HepG2 (cell line): Measurements from ENCODE around the gene MATN1. TPM values are rescaled to one million over a fixed set of nuclear protein-coding genes. Genes with fewer than 3 reads are reported as not detected.

Source experiments
- ATAC-seq: fragments of 200-7000 bp; cut with Tn5 transposase; 3 replicates; pipeline ENCODE4 v1.9.1; 2020; ENCODE audit warnings: mild to moderate bottlenecking, moderate library complexity
- BruUV-seq: library from RNA; stranded (reverse); fragments of 400-500 nt; replicated peaks from 2 replicates; lab custom pipeline; 2021; lab: Mats Ljungman, UMichigan
- CTCF ChIA-PET: fragments of 300-600 bp; formaldehyde crosslinking; extraction: SDS; loops from one replicate; lab custom pipeline; 2021; ENCODE audit warnings: low total read pairs, inconsistent platforms, low intra/inter-chr PET ratio; lab: Yijun Ruan, JAX
- POLR2A ChIA-PET: fragments of 350-600 bp; sonication (Branson Sonifier 250); formaldehyde crosslinking; loops from one replicate; lab custom pipeline; 2020; ENCODE audit warnings: antibody characterized with exemption, inconsistent platforms; lab: Yijun Ruan, JAX
- DNase-seq: peaks from one replicate; pipeline ENCODE4 v3.0.0-alpha.2; 2015; ENCODE audit warnings: low spot score
- FAIRE-seq: peaks from 3 replicates; lab custom pipeline; 2011; peaks lifted over from hg19 to GRCh38; lab: Jason Lieb, UNC
- H2AFZ ChIP-seq: one replicate; pipeline ENCODE4 v1.6.1; 2011; ENCODE audit warnings: low read length, inconsistent platforms
- H3K27ac ChIP-seq: fragments of 300-600 bp; 3 replicates; pipeline ENCODE4 v1.8.0; 2011; ENCODE audit warnings: mixed run types, mild to moderate bottlenecking, mixed read lengths, low read length, inconsistent platforms; ENCODE audit not compliant: insufficient read depth; ENCODE audit errors: extremely low read length
- H3K27me3 ChIP-seq, 2 experiments: fragments of 200-600 bp in 1 of 2; 2 replicates in 1 of 2; 3 replicates in 1 of 2; pipeline versions ENCODE4 v1.6.0 to v1.8.0; 2011; ENCODE audit warnings: low read length in 2 of 2, mild to moderate bottlenecking in 2 of 2, moderate library complexity in 2 of 2, inconsistent platforms in 1 of 2; ENCODE audit not compliant: insufficient read depth in 2 of 2, control insufficient read depth in 1 of 2
- H3K36me3 ChIP-seq, 2 experiments: fragments of 200-600 bp in 1 of 2; replicated peaks in 1 of 2; 2 replicates in 1 of 2; 3 replicates in 1 of 2; pipeline versions ENCODE4 v1.5.1 to v1.8.0; 2011; ENCODE audit warnings: low read length in 2 of 2, inconsistent platforms in 1 of 2; ENCODE audit not compliant: insufficient read depth in 2 of 2, control insufficient read depth in 1 of 2
- H3K4me1 ChIP-seq: 2 replicates; pipeline ENCODE4 v1.5.1; 2012; ENCODE audit warnings: low read length, inconsistent platforms; ENCODE audit not compliant: insufficient read depth
- H3K4me2 ChIP-seq: 2 replicates; pipeline ENCODE4 v1.6.0; 2011; ENCODE audit warnings: low read depth, low read length, inconsistent platforms
- H3K4me3 ChIP-seq, 3 experiments: fragments of 200-600 bp in 1 of 3; sonication (generic), shearing (Covaris generic) in 1 of 3; replicated peaks in 1 of 3; 2 replicates each; pipeline ENCODE4 v1.5.1; 2011 to 2016; ENCODE audit warnings: low read length in 3 of 3, inconsistent platforms in 2 of 3, low read depth in 2 of 3, mild to moderate bottlenecking in 2 of 3, control low read depth in 1 of 3, mixed read lengths in 1 of 3; ENCODE audit not compliant: insufficient read depth in 1 of 3
- H3K79me2 ChIP-seq: one replicate; pipeline ENCODE4 v1.6.1; 2011; ENCODE audit warnings: low read length, inconsistent platforms; ENCODE audit not compliant: insufficient read depth
- H3K9ac ChIP-seq: 2 replicates; pipeline ENCODE4 v1.6.0; 2011; ENCODE audit warnings: mild to moderate bottlenecking, low read depth, low read length, inconsistent platforms; ENCODE audit not compliant: insufficient read depth
- H3K9me3 ChIP-seq: 2 replicates; pipeline ENCODE4 v1.5.1; 2012; ENCODE audit warnings: mild to moderate bottlenecking, low read length
- H4K20me1 ChIP-seq: 2 replicates; pipeline ENCODE4 v1.6.0; 2011; ENCODE audit warnings: inconsistent platforms, mild to moderate bottlenecking, low read length, moderate library complexity; ENCODE audit not compliant: insufficient read depth
- ARID2 ChIP-seq: sonication (generic); formaldehyde crosslinking; IDR thresholded peaks from 2 replicates; pipeline ENCODE4 v1.8.1; 2022; ENCODE audit warnings: mild to moderate bottlenecking, missing genetic modification reagents, borderline replicate concordance
- BCL6 ChIP-seq: IDR thresholded peaks from 2 replicates; pipeline ENCODE4 v1.6.1; 2016; ENCODE audit warnings: missing genetic modification reagents, missing compliant biosample characterization
- EP300 ChIP-seq, 3 experiments: sonication (generic) in 1 of 3; formaldehyde crosslinking in 1 of 3; IDR thresholded peaks; 2 replicates each; pipeline versions ENCODE4 v1.5.1 to v1.6.1; 2011 to 2020; ENCODE audit warnings: low read depth in 2 of 3, low read length in 2 of 3, borderline replicate concordance in 1 of 3, improper control_type of control experiment in 1 of 3, mild to moderate bottlenecking in 1 of 3, missing genetic modification reagents in 1 of 3, moderate library complexity in 1 of 3
- KDM1A ChIP-seq: IDR thresholded peaks from 2 replicates; pipeline ENCODE4 v1.6.1; 2016; ENCODE audit warnings: missing compliant biosample characterization
- KDM4B ChIP-seq: sonication (generic); formaldehyde crosslinking; IDR thresholded peaks from 2 replicates; pipeline ENCODE4 v1.4.0; 2020; ENCODE audit warnings: missing genetic modification reagents
- MAX ChIP-seq: IDR thresholded peaks from 2 replicates; pipeline ENCODE4 v1.6.1; 2012; ENCODE audit warnings: inconsistent platforms
- MBD4 ChIP-seq: IDR thresholded peaks from 2 replicates; pipeline ENCODE4 v1.6.1; 2012; ENCODE audit warnings: low read length, inconsistent platforms, borderline replicate concordance
- PAWR ChIP-seq: sonication (generic); formaldehyde crosslinking; IDR thresholded peaks from 2 replicates; pipeline ENCODE4 v1.4.0; 2020; ENCODE audit warnings: missing genetic modification reagents, mild to moderate bottlenecking, borderline replicate concordance
- PITX1 ChIP-seq: sonication (generic); formaldehyde crosslinking; IDR thresholded peaks from 2 replicates; pipeline ENCODE4 v1.5.1; 2020; ENCODE audit warnings: mild to moderate bottlenecking, missing genetic modification reagents
- RBM39 ChIP-seq: fragments of 200-400 bp; formaldehyde crosslinking; IDR thresholded peaks from one replicate; pipeline ENCODE4 v1.6.1; 2018; ENCODE audit warnings: antibody characterized with exemption, mild to moderate bottlenecking, low read depth, low read length; ENCODE audit not compliant: poor library complexity, severe bottlenecking
- SIX1 ChIP-seq: sonication (generic); formaldehyde crosslinking; IDR thresholded peaks from 2 replicates; pipeline ENCODE4 v1.4.0; 2020; ENCODE audit warnings: missing genetic modification reagents, borderline replicate concordance
- SUZ12 ChIP-seq: fragments of 150-350 bp; IDR thresholded peaks from 2 replicates; pipeline ENCODE4 v1.6.1; 2014; ENCODE audit warnings: low read depth, low read length
- TAF1 ChIP-seq: sonication (generic); formaldehyde crosslinking; IDR thresholded peaks from 2 replicates; pipeline ENCODE4 v1.4.0; 2020; ENCODE audit warnings: missing genetic modification reagents
- ZEB1 ChIP-seq: IDR thresholded peaks from 2 replicates; pipeline ENCODE4 v1.6.1; 2012; ENCODE audit warnings: mild to moderate bottlenecking, low read depth, inconsistent platforms; ENCODE audit not compliant: insufficient replicate concordance
- ZNF263 ChIP-seq: sonication (generic); formaldehyde crosslinking; IDR thresholded peaks from 2 replicates; pipeline ENCODE4 v1.4.0; 2020; ENCODE audit warnings: missing genetic modification reagents
- ZNF879 ChIP-seq: sonication (generic); formaldehyde crosslinking; IDR thresholded peaks from 2 replicates; pipeline ENCODE4 v1.8.1; 2023; ENCODE audit warnings: missing genetic modification reagents
- WGBS: methylation state at CpG from one replicate; pipeline ENCODE4 v1.1.6; 2017; ENCODE audit warnings: low lambda C conversion rate; 5-methylcytosine and 5-hydroxymethylcytosine counted together
- in situ Hi-C: cut with HindIII; loops from 2 replicates; pipeline ENCODE4 v1.10.0; 2017; ENCODE audit warnings: low pct_unique_long_range_greater_than_20kb; ENCODE audit not compliant: extremely low pct_ligation_motif_present
- intact Hi-C: fragments of 100-400 bp; cut with micrococcal nuclease; formaldehyde crosslinking; loops from one replicate; pipeline ENCODE4 v1.10.0; 2022; ENCODE audit not compliant: unreplicated experiment
- polyA plus RNA-seq, 8 experiments: library from polyadenylated mRNA; depleted of rRNA in 3 of 8; stranded (reverse) in 7 of 8; unstranded in 1 of 8; fragments of >200 nt; fragmentation: Illumina TruSeq in 4 of 8; extraction: Trizol in 4 of 8; gene quantifications; 2 replicates each; pipeline versions ENCODE4 v1.2.1 to v1.2.3, GENCODE V29; 2011 to 2016; ENCODE audit warnings: low read depth in 4 of 8, missing spikeins in 1 of 8, mixed read lengths in 1 of 8; ENCODE audit not compliant: insufficient read depth in 1 of 8
- total RNA-seq, 5 experiments: library from RNA; depleted of rRNA; stranded (reverse); fragments of >200 nt; fragmentation: Illumina TruSeq; extraction: Trizol; gene quantifications; 2 replicates each; pipeline ENCODE4 v1.2.3, GENCODE V29; 2016; ENCODE audit warnings: low read depth in 1 of 5
- TF ChIP-seq, protein P1 (sequence below): sonication (generic); formaldehyde crosslinking; IDR thresholded peaks from 2 replicates; pipeline ENCODE4 v1.9.0; 2021; ENCODE audit warnings: mild to moderate bottlenecking, missing genetic modification reagents

Gene MATN1
- total and polyA plus RNA-seq, 2 of the 13 experiments (the other 11 are each of a cell fraction or from before 2014, with no cell fraction given) = 0.04 to 0.05 TPM

DNA sequence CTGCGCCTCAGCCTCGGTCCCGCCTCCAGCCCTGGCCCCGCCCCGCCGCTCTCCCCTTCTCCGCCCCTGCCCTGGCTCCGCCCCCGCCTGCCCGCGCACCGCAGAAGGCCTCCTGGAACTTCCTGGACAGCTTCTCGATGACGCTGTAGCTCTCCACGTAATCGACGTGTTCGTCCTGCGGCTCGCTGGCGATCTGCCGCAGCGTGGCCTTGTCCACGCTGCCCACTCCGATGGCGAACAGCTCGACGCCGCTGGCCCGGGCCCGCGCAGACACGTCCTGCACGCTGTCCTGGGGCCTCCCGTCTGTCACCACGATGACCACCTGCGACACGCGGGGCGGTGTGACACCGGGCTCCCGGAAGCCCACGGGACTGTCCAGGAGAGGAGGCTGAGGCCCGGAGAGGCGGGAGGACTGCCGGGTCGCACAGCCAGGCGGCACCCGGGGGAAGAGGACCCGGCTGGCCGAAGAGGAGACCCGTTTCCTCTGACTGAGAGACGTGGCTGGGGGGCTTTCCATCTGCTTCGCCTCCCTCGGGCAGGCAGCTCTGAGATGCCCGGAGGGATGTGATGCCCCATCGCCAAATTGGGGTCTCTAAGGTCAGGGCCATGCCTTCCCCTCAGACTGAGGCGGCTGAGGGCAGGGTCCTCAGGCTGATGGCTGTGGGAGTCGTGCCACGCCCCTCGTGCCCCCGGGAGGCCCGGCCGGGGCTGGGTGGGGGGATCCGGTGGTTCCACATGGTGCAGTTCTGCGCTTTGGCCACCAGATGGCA, 4.6 kb downstream of the MATN1 start:
- Histone ChIP-seq H3K9me3 (peaks cover 11% of the 10 kb centered on the region), H3K79me2 (no peaks in the 10 kb centered on the region), H3K27ac (peak overlapping the region; percentile 60), H3K27me3 (no peaks in the 10 kb centered on the region), H3K4me2 (peak overlapping the region; percentile 82), H2AFZ (no peak overlapping the region), H3K36me3 (no peaks in the 10 kb centered on the region), H3K4me3 (peak overlapping the region; percentile 23 to 74 (median 55); a peak in 5 of 6 replicates), H4K20me1 (no peaks in the 10 kb centered on the region; the same call in 1 of the 2 replicates), H3K9ac (peak overlapping the region; percentile 66), H3K4me1 (peaks cover 11% of the 10 kb centered on the region)
- DNase-seq = peak; percentile 84
- ChIA-PET POLR2A (interaction anchor here (0.9 to 2.1 kb wide), 10 partner anchors 22 to 1537 kb away, joined by 3 to 21 read pairs (median 4); partner anchors contain the start of gene SRSF4), CTCF (interaction anchor here (1.5 to 5.3 kb wide), 4 partner anchors 10 to 193 kb away, joined by 3 to 73 read pairs (median 17); no protein-coding TSS in a partner anchor)
- in situ Hi-C loops = loop anchor here (5.0 to 10.0 kb wide), 3 partner anchors 58 to 1474 kb away; no protein-coding TSS in a partner anchor
- intact Hi-C loops = loop anchor here (1.0 to 2.0 kb wide), 2 partner anchors 60 to 192 kb away; no protein-coding TSS in a partner anchor
- 5% methylated on average over 22 of the region's 66 CpGs for WGBS
- ATAC-seq = peak; percentile 79
- no peak for FAIRE-seq
- BruUV-seq = no TSS peak
- TF ChIP-seq PAWR (CRISPR knock-in tag) = no peak
- TF ChIP-seq SIX1 = no peak
- peak; percentile 68; the same call in 1 of the 2 replicates for TF ChIP-seq ZNF263 (CRISPR knock-in tag)
- peak; percentile 39 for TF ChIP-seq RBM39
- TF ChIP-seq MBD4 = no peak
- TF ChIP-seq PITX1 (CRISPR knock-in tag) = peak; percentile 65; the same call in 1 of the 2 replicates
- TF ChIP-seq ARID2 (CRISPR knock-in tag) = no peak
- TF ChIP-seq MAX = peak; percentile 90
- TF ChIP-seq ZNF879 = peak; percentile 89
- peak; percentile 65 for TF ChIP-seq TAF1 (CRISPR knock-in tag)
- TF ChIP-seq, protein P1, sequence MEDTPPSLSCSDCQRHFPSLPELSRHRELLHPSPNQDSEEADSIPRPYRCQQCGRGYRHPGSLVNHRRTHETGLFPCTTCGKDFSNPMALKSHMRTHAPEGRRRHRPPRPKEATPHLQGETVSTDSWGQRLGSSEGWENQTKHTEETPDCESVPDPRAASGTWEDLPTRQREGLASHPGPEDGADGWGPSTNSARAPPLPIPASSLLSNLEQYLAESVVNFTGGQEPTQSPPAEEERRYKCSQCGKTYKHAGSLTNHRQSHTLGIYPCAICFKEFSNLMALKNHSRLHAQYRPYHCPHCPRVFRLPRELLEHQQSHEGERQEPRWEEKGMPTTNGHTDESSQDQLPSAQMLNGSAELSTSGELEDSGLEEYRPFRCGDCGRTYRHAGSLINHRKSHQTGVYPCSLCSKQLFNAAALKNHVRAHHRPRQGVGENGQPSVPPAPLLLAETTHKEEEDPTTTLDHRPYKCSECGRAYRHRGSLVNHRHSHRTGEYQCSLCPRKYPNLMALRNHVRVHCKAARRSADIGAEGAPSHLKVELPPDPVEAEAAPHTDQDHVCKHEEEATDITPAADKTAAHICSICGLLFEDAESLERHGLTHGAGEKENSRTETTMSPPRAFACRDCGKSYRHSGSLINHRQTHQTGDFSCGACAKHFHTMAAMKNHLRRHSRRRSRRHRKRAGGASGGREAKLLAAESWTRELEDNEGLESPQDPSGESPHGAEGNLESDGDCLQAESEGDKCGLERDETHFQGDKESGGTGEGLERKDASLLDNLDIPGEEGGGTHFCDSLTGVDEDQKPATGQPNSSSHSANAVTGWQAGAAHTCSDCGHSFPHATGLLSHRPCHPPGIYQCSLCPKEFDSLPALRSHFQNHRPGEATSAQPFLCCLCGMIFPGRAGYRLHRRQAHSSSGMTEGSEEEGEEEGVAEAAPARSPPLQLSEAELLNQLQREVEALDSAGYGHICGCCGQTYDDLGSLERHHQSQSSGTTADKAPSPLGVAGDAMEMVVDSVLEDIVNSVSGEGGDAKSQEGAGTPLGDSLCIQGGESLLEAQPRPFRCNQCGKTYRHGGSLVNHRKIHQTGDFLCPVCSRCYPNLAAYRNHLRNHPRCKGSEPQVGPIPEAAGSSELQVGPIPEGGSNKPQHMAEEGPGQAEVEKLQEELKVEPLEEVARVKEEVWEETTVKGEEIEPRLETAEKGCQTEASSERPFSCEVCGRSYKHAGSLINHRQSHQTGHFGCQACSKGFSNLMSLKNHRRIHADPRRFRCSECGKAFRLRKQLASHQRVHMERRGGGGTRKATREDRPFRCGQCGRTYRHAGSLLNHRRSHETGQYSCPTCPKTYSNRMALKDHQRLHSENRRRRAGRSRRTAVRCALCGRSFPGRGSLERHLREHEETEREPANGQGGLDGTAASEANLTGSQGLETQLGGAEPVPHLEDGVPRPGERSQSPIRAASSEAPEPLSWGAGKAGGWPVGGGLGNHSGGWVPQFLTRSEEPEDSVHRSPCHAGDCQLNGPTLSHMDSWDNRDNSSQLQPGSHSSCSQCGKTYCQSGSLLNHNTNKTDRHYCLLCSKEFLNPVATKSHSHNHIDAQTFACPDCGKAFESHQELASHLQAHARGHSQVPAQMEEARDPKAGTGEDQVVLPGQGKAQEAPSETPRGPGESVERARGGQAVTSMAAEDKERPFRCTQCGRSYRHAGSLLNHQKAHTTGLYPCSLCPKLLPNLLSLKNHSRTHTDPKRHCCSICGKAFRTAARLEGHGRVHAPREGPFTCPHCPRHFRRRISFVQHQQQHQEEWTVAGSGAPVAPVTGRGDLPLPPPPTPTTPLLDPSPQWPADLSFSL (CRISPR knock-in tag) = no peak
- peak; percentile 48; the same call in 1 of the 2 replicates for TF ChIP-seq KDM1A (CRISPR knock-in tag)
- peak; percentile 66 for TF ChIP-seq BCL6 (CRISPR knock-in tag)
- TF ChIP-seq EP300 (IDR thresholded peaks at IDR 0.05; ENCODE audit: low read depth in 2 of 2, low read length in 2 of 2) = no peak
- 0 out of 2 replicates have a peak, but pooled peaks have one; percentile 17 for TF ChIP-seq EP300 (CRISPR knock-in tag; IDR thresholded peaks at IDR 0.05; ENCODE audit: borderline replicate concordance)
- peak; percentile 53; the same call in 1 of the 2 replicates for TF ChIP-seq KDM4B (CRISPR knock-in tag)
- no peak for TF ChIP-seq SUZ12
- no peak for TF ChIP-seq ZEB1
